AG20443 (cell line): ENCODE measurements around the gene YWHAE.
"Not testable (repeated sequence)": the region's sequence is repeated elsewhere in the genome, so short reads cannot be mapped to it uniquely, and the experiment has no call there.

Source experiments
- DNase-seq: peaks from one replicate; pipeline ENCODE4 v3.0.0; 2012; ENCODE audit warnings: low spot score, mixed read lengths

Gene YWHAE

DNA sequence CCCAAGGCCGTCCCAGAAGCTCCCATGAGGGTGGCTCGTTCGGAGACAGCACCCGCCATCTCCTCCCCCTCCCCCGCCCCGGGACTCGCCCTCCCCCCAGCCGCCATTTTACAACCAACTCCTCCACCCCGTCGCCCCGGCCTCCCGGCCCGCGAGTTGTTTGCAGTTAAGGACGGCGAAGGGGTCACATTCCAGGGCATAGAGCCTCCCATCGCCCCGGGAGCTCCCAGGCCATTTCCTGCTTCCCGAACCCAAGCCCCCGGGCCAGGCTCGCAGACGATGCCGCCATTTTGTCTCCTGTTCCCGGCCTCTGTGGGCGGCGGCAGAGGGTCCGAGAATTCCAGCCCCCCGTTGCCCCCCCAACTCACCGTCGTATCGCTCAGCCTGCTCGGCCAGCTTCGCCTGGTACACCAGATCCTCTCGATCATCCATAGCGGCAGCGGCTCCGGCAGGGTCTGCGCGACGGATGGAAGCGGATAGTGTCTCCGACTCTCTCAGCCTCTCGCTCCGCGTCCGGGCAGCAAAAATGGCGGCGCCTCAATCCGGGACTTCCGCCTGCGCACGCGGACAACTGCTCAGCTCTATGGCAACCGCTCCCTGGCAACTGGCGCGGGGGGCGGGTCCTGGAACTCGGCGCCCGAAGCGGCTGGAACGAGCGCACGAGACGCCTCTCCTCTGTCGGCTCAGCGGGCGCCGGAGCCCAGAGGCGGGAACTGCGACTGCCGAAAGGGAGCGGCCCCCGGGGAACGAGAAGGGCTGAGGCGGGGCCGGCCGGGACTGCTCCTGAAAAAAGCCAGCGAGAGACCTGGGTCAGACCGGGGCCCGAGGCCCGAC lies at the start of gene YWHAE:
Gene YWHAE (minus strand): TSS at position 544 of the 834 bp plus-strand sequence. CDS start 112 bp downstream, at position 432.
- peak; percentile 97 for DNase-seq

DNA sequence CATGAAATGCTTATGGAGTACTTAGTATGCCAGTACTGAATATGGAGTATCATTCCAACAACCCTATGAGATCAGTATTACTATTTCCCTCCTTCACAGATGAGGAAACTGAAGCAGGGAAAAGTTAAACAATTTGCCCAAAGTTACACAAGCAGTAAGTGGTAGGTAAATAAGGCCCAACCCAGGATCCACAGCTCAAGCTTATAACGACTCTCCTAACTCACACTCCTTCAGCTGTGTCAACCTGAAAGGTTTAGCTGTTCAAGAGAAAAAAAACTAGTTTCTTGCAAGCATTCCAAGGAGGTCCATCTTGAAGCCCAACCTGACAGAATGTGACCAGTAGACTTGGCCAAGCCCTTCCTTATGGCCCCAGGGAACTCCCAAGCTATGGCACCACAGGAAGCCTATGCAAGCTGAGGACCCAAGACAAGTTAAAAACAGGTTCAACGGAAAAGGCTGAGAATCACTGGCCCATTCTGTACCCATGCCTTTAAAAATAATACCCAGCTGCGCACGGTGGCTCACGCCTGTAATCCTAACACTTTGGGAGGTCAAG lies 49.5 kb upstream of the YWHAE start:
- DNase-seq = no peak

- no peak for DNase-seq
Observed at GRCh38 chr17:1447052-1447451, 47.0 kb upstream of the YWHAE start.

GRCh38 chr17:1446201-1446600 lies 46.2 kb upstream of the YWHAE start:
- no peak for DNase-seq

GRCh38 chr17:1445695-1446094 lies 45.7 kb upstream of the YWHAE start:
- not testable (repeated sequence) for DNase-seq

- not testable (repeated sequence) for DNase-seq
Observed at GRCh38 chr17:1442721-1443120, 42.7 kb upstream of the YWHAE start.

- no peak for DNase-seq
Observed at GRCh38 chr17:1442187-1442586, 42.2 kb upstream of the YWHAE start.

DNA sequence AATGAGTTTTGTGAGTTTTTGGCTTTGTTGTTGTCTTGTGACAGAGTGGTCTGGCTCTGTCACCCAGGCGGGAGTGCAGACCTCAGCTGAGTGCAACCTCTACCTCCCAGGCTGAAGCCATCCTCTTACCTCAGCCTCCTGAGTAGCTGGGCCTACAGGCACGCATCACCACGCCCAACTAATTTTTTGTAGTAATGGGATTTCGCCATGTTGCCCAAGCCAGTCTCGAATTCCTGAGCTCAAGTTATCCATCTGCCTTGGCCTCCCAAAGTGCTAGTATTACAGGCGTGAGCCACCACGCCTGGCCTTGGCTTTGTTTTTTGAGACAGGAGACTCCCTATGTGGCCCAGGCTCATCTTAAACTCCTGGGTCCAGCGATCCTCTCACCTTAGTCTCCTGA lies 40.9 kb upstream of the YWHAE start:
- no peak for DNase-seq

- no peak for DNase-seq
Observed at GRCh38 chr17:1438593-1439083, 38.6 kb upstream of the YWHAE start.

DNA sequence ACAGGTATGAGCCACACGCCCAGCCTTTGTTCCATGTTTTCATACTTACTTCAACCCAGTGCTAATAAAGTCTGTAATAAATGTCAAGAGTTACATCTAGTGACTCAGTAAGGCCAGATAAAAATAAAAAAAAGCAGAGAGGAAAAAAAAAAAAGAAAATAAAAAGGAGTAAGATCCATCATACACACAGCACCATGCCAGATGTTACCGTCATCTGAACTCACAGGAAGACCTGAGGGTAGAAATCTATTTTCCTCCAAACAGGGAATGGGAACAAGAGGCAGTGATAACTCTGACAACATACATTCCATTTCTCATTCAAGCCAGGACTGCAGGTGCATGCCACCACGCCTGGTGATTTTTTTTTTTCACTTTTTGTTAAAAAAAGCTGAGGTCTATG lies 35.3 kb upstream of the YWHAE start:
- no peak for DNase-seq

GRCh38 chr17:1434150-1434549 lies 34.1 kb upstream of the YWHAE start:
- DNase-seq = no peak

- DNase-seq = no peak
Observed at GRCh38 chr17:1431631-1432104, 31.6 kb upstream of the YWHAE start.

DNA sequence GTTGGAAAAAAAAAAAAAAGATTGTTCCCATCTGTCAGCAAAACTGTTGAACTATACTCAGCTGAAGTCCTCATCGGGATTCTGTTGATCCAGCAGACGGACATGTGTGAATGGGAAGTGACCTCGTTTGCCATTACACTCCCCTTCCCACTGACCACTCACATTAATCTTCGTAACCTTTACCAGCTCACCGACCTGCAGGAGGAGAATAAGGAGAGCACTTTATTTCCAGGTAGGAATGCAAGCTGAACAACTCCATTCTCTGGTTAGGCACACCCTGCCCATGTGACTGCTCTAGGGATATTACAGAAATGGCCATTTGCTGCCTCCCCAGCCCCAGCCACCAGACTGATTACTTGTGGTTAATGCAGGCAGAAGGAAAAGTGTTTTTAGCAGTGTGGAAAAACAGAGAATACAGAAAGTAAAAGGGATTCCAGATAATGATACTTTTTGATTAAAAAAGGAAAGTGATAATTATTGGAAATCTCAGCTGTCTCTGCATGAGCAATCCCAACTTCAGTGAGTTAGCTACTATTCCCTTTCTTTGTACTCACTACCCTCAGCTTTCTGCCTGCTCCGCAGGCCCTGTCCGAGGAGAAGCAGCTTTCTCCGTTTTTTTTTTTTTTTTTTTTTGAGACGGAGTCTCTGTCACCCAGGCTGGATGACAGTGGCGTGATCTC lies 23.6 kb upstream of the YWHAE start:
- DNase-seq = no peak

- DNase-seq = peak; percentile 85
Observed at GRCh38 chr17:1422885-1423284, 22.9 kb upstream of the YWHAE start.

DNA sequence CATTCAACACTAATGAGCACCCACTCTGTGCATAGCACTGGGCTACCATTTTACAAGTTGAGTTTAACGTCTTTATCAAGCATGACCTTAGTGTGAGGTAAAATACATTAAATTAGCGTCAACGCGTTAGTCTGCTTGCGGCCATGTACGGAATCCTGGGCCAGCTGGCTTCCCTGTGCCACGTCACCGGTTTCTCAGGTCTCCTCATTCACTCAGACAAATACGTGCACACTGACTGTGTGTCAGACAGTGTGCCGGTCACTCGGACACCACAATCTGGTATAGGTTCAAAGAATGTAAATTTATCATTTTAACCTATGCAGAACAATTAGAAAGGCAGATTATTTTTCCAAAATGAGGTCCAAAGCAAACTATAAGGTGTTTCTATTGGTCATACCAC lies 21.4 kb upstream of the YWHAE start:
- DNase-seq = no peak

DNA sequence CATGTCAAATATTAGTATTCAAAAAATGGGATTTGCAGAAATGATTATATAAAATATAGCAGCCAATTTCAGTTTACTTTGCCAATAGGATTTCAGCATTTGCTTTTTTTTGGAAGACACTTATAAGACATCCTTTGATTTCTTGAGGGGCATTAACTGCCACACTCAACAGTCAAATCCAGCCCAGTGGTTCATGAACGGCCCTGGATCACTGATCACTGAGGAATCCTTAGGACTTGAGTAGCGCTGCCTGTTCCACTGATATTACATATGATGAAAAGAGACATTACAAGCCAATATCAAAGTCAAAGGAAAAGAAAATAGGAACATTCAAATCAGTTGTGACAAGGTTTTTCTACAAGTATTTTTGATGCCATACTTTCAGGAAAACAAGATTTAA lies 21.0 kb upstream of the YWHAE start:
- DNase-seq = no peak

- DNase-seq = no peak
Observed at GRCh38 chr17:1420163-1420562, 20.1 kb upstream of the YWHAE start.

DNA sequence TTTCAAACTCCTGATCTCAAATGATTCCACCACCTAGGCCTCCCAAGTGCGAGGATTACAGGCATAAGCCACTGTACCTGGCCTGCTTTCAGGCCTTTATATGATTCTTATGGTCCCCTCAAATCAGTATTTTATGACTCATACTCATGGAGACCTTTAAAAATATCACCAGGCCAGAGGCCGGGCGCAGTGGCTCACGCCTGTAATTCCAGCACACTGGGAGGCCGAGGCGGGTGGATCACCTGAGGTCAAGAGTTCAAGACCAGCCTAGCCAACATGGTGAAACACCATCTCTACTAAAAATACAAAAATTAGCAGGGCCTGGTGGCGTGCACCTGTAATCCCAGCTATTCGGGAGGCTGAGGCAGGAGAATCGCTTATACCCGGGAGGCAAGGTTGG lies 18.5 kb upstream of the YWHAE start:
- DNase-seq = not testable (repeated sequence)

- DNase-seq = no peak
Observed at GRCh38 chr17:1416414-1416813, 16.4 kb upstream of the YWHAE start.

- no peak for DNase-seq
Observed at GRCh38 chr17:1414634-1415033, 14.6 kb upstream of the YWHAE start.

DNA sequence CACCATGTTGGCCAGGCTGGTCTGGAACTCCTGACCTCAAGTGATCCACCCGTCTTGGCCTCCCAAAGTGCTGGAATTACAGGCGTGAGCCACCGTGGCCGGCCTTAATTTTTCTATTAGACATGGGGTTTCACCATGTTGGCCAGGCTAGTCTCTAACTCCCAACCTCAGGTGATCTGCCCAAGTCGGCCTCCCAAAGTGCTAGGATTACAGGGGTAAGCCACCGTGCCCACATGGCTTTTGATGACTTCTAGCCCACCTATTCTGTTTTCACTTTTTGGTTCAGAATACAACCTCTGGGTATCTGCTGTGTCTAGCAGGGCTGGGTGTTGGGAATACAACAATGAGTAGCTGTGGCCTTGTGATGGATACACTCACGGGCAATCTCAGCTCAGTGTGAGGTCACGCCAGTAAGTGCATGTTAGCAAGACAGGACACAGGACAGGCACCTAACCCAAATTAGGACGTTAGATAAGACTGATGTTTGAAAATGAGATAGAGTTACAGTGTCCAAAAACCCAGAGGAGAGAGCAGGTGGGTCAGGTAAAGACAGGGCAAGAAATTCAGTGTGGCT lies 14.1 kb upstream of the YWHAE start:
- DNase-seq = no peak

GRCh38 chr17:1413281-1413791 lies 13.3 kb upstream of the YWHAE start:
- peak; percentile 63 for DNase-seq
